Measurements from ENCODE around the gene PRADC1. TPM values are rescaled to one million over a fixed set of nuclear protein-coding genes. Genes with fewer than 3 reads are reported as not detected.
"Not testable (repeated sequence)": the region's sequence is repeated elsewhere in the genome, so short reads cannot be mapped to it uniquely, and the experiment has no call there.

Gene PRADC1
- total RNA-seq, 1 donor from 2014 or later: 5.8 TPM

GRCh38 chr2:73202156-73203054, 30.6 kb downstream of the PRADC1 start, which contains the start of gene NOTO:
TSS of gene NOTO (plus strand) at chr2:73202574. CDS start at chr2:73202667, 93 bp downstream.
- Histone ChIP-seq H3K4me3 (ENCODE audit: low read depth, low read length) (peak within 1 kb of the TSS; percentile 4), H3K27me3 (ENCODE audit: control insufficient read depth, insufficient read depth, low read length) (peaks cover 19% of the 10 kb centered on the region), H3K36me3 (ENCODE audit: control insufficient read depth, insufficient read depth, low read length) (no peaks in the 10 kb centered on the region)
- no peak for FAIRE-seq
- peak; percentile 7 for DNase-seq (ENCODE audit: low read depth)
- no peak for TF ChIP-seq CTCF (IDR thresholded peaks at IDR 0.05; ENCODE audit: insufficient read depth, low read length, severe bottlenecking)

DNA sequence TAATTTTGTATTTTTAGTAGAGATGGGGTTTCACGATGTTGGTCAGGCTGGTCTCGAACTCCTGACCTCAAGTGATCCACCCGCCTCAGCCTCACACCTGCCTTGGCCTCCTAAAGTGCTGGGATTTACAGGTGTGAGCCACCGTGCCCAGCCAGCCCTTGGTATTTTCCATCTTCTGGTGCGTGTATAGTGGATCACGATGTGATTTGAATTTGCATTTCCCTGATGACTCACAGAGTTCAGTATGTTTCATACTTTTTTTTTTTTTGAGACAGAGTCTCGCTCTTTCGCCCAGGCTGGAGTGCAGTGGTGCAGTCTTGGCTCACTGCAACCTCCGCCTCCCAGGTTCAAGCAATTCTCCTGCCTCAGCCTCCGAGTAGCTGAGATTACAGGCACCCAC, 32.8 kb downstream of the PRADC1 start:
- not testable (repeated sequence) for FAIRE-seq

DNA sequence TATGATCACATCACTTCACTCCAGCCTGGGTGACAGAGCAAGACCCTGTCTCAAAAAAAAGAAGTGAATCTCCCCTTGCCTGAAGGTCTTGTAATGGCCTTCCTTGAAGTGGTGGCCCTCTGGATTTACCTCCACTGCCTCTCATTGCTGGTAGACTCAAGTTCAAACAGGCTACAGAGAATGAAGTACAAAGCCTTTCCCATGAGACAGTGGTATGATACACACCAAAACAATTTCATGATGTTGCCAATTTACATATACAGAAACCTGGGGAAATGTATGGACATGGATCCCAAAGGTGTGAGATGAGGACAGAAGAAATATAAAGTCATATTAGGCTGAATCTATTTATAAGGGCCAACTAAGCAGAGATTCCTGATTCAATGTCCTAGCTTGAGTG, 35.5 kb downstream of the PRADC1 start:
- peak; percentile 95 for DNase-seq (ENCODE audit: low read depth)
- H3K4me3 ChIP-seq (ENCODE audit: low read depth, low read length): no peak overlapping the region
- no peak for FAIRE-seq
- TF ChIP-seq CTCF (IDR thresholded peaks at IDR 0.05; ENCODE audit: insufficient read depth, low read length, severe bottlenecking): no peak
- H3K36me3 ChIP-seq (ENCODE audit: control insufficient read depth, insufficient read depth, low read length): no peaks in the 10 kb centered on the region
- peaks cover 6% of the 10 kb centered on the region for H3K27me3 ChIP-seq (ENCODE audit: control insufficient read depth, insufficient read depth, low read length)

More for the DNA sequence above, 32.8 kb downstream of the PRADC1 start:
- not testable (repeated sequence) for H3K36me3 ChIP-seq (ENCODE audit: control insufficient read depth, insufficient read depth, low read length); H3K4me3 ChIP-seq (ENCODE audit: low read depth, low read length)
- peak; percentile 66 for DNase-seq (ENCODE audit: low read depth)
- H3K27me3 ChIP-seq (ENCODE audit: control insufficient read depth, insufficient read depth, low read length): peaks cover 19% of the 10 kb centered on the region

DNA sequence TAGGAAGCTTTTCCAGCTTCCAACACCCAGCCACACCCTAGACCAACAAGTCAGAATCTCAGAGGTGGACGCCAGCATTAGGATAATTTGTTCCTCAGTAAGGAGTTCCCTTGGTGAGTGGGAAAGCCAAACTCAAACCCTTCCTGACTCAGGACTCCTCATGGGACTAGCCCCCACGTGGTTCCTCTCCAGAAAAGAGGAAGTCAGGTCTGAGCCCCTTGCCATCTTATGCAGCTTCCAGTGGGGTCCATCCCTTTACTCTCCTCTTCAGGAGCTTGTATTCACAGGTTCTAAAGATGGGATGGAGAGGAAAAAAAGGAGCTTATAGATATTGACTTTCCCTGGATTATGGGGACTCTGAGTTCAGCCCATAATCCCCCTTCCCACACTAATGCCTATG, 45.5 kb downstream of the PRADC1 start:
- DNase-seq (ENCODE audit: low read depth) (no peak), FAIRE-seq (no peak)
- no peaks in the 10 kb centered on the region for H3K36me3 ChIP-seq (ENCODE audit: control insufficient read depth, insufficient read depth, low read length)
- H3K27me3 ChIP-seq (ENCODE audit: control insufficient read depth, insufficient read depth, low read length): peaks cover 13% of the 10 kb centered on the region
- no peak for TF ChIP-seq CTCF (IDR thresholded peaks at IDR 0.05; ENCODE audit: insufficient read depth, low read length, severe bottlenecking)
- no peak overlapping the region for H3K4me3 ChIP-seq (ENCODE audit: low read depth, low read length)

GRCh38 chr2:73185965-73186364, 47.1 kb downstream of the PRADC1 start:
- Histone ChIP-seq H3K4me3 (ENCODE audit: low read depth, low read length) (no peak overlapping the region), H3K36me3 (ENCODE audit: control insufficient read depth, insufficient read depth, low read length) (no peaks in the 10 kb centered on the region), H3K27me3 (ENCODE audit: control insufficient read depth, insufficient read depth, low read length) (peaks cover 13% of the 10 kb centered on the region)
- no peak for TF ChIP-seq CTCF (IDR thresholded peaks at IDR 0.05; ENCODE audit: insufficient read depth, low read length, severe bottlenecking)
- DNase-seq (ENCODE audit: low read depth) (no peak), FAIRE-seq (no peak)

Other genes with a start within 250 kb of the PRADC1 start
- gene SFXN5, start 161.5 kb downstream of the PRADC1 start, total RNA-seq: 5.3 and 8.2 TPM in 2 replicates
- 19.5 and 21.9 TPM in 2 replicates for gene RAB11FIP5, start 120.3 kb downstream of the PRADC1 start, total RNA-seq
- not detected in 2 replicates for gene NOTO, start 30.7 kb downstream of the PRADC1 start, total RNA-seq
- gene SMYD5, start 19.0 kb downstream of the PRADC1 start, total RNA-seq: 11.1 and 18.4 TPM in 2 replicates
- gene CCT7, start 1.1 kb upstream of the PRADC1 start, total RNA-seq: 260 and 362 TPM in 2 replicates
- 1.6 and 1.8 TPM in 2 replicates for gene FBXO41, start 51.2 kb upstream of the PRADC1 start, total RNA-seq
- not detected in 2 replicates for gene EGR4, start 60.3 kb upstream of the PRADC1 start, total RNA-seq
- 7.4 and 7.9 TPM in 2 replicates for gene ALMS1, start 152.6 kb upstream of the PRADC1 start, total RNA-seq

Measured in bronchial epithelial cell (primary cell).